ENCODE data around the gene TSACC. TPM values are rescaled to one million over a fixed set of nuclear protein-coding genes. Genes with fewer than 3 reads are reported as not detected.

Gene TSACC
- not detected in 2 replicates for total RNA-seq (2013; cell fraction: nucleolus; rRNA removed)
- total RNA-seq (2014; rRNA removed), result not detected in 2 replicates
- total RNA-seq (2014; rRNA removed; fragmentation: Illumina TruSeq; extraction: Trizol), result not detected in 2 replicates
- not detected in 2 replicates for total RNA-seq (2021)
- not detected for polyA plus RNA-seq (2011; ENCODE audit: low read depth)
- polyA plus RNA-seq (2011; rRNA removed), result not detected in 2 replicates
- 0.15 TPM in 1 of 2 replicates, not detected in the other for polyA plus RNA-seq (2011; cell fraction: cytosol; rRNA removed)
- not detected in 2 replicates for polyA plus RNA-seq (2011; cell fraction: nucleus; rRNA removed)
- polyA plus RNA-seq (2012), result not detected in 2 replicates
- polyA plus RNA-seq (2014; fragmentation: Illumina TruSeq; extraction: Trizol), result 0.25 and 1.1 TPM in 2 replicates
- 1 to 10 TPM in 1 of 2 experiments, under 1 TPM in 1; 0.82 to 1.0 TPM for polyA plus RNA-seq (2014; fragmentation: Nextera tagmentation; extraction: Ambion mirVana)
- polyA plus RNA-seq (2014; rRNA removed), result 0.40 and 0.53 TPM in 2 replicates
- polyA plus RNA-seq (2016; fragmentation: Nextera tagmentation; extraction: Ambion mirVana), result 1 to 10 TPM; 1.8 to 2.8 TPM
- not detected in 2 replicates for polyA minus RNA-seq (2011; rRNA and poly(A)+ RNA removed)
- not detected in 2 replicates for polyA minus RNA-seq (2011; cell fraction: cytosol; rRNA and poly(A)+ RNA removed)
- polyA minus RNA-seq (2011; cell fraction: nucleus; rRNA and poly(A)+ RNA removed), result not detected in 2 replicates
- Bru-seq, nascent RNA, result percentile 24 among the genes with signal in this experiment
- percentile 13 among the genes with signal in this experiment for BruChase-seq, experiment 1, labeled RNA remaining after a 6-hour chase
- BruChase-seq, experiment 2, labeled RNA remaining after a 2-hour chase, result percentile 24 among the genes with signal in this experiment
- long read RNA-seq, experiment 1, result 0 reads
- long read RNA-seq, experiment 2, result 0 reads

- peak within 1 kb of the TSS; percentile 76 for H3K27ac ChIP-seq (ENCODE audit: control insufficient read depth, insufficient read depth)
- TF ChIP-seq FOXK2 (IDR thresholded peaks at IDR 0.05) (no peak), NFYB (IDR thresholded peaks at IDR 0.05; ENCODE audit: insufficient read depth, low read depth, low read length) (peak; percentile 97), TCF12 (IDR thresholded peaks at IDR 0.05; ENCODE audit: low read depth, low read length) (peak; percentile 80; the same call in 1 of the 2 replicates), BACH1 (IDR thresholded peaks at IDR 0.05; ENCODE audit: borderline replicate concordance) (peak; percentile 98), SMARCA5 (IDR thresholded peaks at IDR 0.05) (0 out of 2 replicates have a peak, but pooled peaks have one; percentile 24), SRF (IDR thresholded peaks at IDR 0.05; ENCODE audit: low read depth in 2 of 2, low read length in 2 of 2) (0 out of 4 replicates have a peak, but pooled peaks of 1 of the 2 experiments have one; percentile 12), POLR2AphosphoS5 (IDR thresholded peaks at IDR 0.05; ENCODE audit: low read length) (peak; percentile 97), CREM (IDR thresholded peaks at IDR 0.05; ENCODE audit: low read depth) (peak; percentile 87), ZBTB11 (CRISPR knock-in tag; IDR thresholded peaks at IDR 0.05) (no peak), IKZF2 (IDR thresholded peaks at IDR 0.05) (peak; percentile 81 to 86; a peak in 3 of 4 replicates), PBX3 (IDR thresholded peaks at IDR 0.05; ENCODE audit: insufficient replicate concordance, low read depth, low read length) (peak; percentile 99)
Measured at GRCh38 chr1:156338180-156338976, at the start of gene TSACC, which contains the start of gene CCT3. Gene TSACC (plus strand): TSS chr1:156338526. CDS start chr1:156339758, 1,232 bp downstream. Gene CCT3 (minus strand): TSS chr1:156338292. CDS start chr1:156338184, 108 bp downstream.

More at GRCh38 chr1:156338180-156338976, at the start of gene TSACC, which contains the start of gene CCT3:
- Histone ChIP-seq H2AFZ (ENCODE audit: control insufficient read depth, low read depth, low read length) (peak within 1 kb of the TSS; percentile 94), H3K9ac (ENCODE audit: control insufficient read depth, insufficient read depth, low read length) (peak within 1 kb of the TSS; percentile 81), H3K4me1 (ENCODE audit: control insufficient read depth, insufficient read depth, low read length) (no peaks in the 10 kb centered on the region), H3K36me3 (ENCODE audit: control insufficient read depth in 2 of 2, insufficient read depth in 2 of 2, low read length in 1 of 2) (peaks cover 0 to 20% of the 10 kb centered on the region in 2 experiments; a peak in 3 of 4 replicates), H3K4me3 (peak within 1 kb of the TSS; percentile 96), H3K4me2 (ENCODE audit: control insufficient read depth, insufficient read depth) (peak within 1 kb of the TSS; percentile 94), H3K79me2 (ENCODE audit: control insufficient read depth, insufficient read depth, low read length) (peaks cover 38% of the 10 kb centered on the region), H3K27me3 (replicated peaks in 1 of 2; ENCODE audit: control insufficient read depth in 2 of 2, insufficient read depth in 2 of 2, low read length in 1 of 2) (no peaks in the 10 kb centered on the region), H4K20me1 (ENCODE audit: control insufficient read depth, insufficient read depth) (no peaks in the 10 kb centered on the region), H3K9me3 (replicated peaks; ENCODE audit: control insufficient read depth, insufficient read depth, low read length) (no peaks in the 10 kb centered on the region)
- POLR2A ChIA-PET, result interaction anchor here (0.7 to 1.1 kb wide), 7 partner anchors 55 to 402 kb away, joined by 3 to 6 read pairs (median 3); partner anchors contain the start of genes MRPL24, PMF1 and SMG5
- peak; percentile 96 for ATAC-seq
- intact Hi-C loops (cut with micrococcal nuclease; ENCODE audit: unreplicated experiment) (no loop called here), in situ Hi-C loops (cut with MboI) (no loop called here)
- no TSS peak for BruUV-seq (replicated peaks)
- peak; percentile 99 for FAIRE-seq
- peak; percentile 100 for DNase-seq (ENCODE audit: low read depth, low spot score)
- SMC1A ChIA-PET (ENCODE audit: uncharacterized antibody, unreplicated experiment), result interaction anchor here (0.6 to 1.0 kb wide), 3 partner anchors 12 to 291 kb away, joined by 3 to 4 read pairs (median 4); no protein-coding TSS in a partner anchor
- RAD21 ChIA-PET (ENCODE audit: unreplicated experiment), result interaction anchor here (0.5 to 1.0 kb wide), 3 partner anchors 55 to 719 kb away, joined by 3 to 5 read pairs (median 3); partner anchors contain the start of gene SMG5
- under 1% methylated on average over 47 of the region's 47 CpGs for WGBS (ENCODE audit: insufficient coverage, insufficient replicate concordance, low lambda C conversion rate, missing lambda C conversion rate)
- CTCF ChIA-PET, result interaction anchor here (0.6 to 2.2 kb wide), 8 partner anchors 19 to 321 kb away, joined by 3 to 10 read pairs (median 4); no protein-coding TSS in a partner anchor

Data from GM12878 (cell line).